Neural progenitor cell (in vitro differentiated cells): ENCODE data around the gene PDIA6.

ENCODE experiments used
- EZH2 ChIP-seq: fragments of 200-600 bp; sonication (generic); IDR thresholded peaks from 2 replicates; pipeline ENCODE4 v1.6.1; 2017; ENCODE audit warnings: antibody characterized with exemption, mild to moderate bottlenecking, moderate library complexity
- EZH2phosphoT487 ChIP-seq: fragments of 200-600 bp; sonication (generic); IDR thresholded peaks from 2 replicates; pipeline ENCODE4 v1.6.1; 2017; ENCODE audit warnings: antibody characterized with exemption
- TF ChIP-seq, protein P1 (sequence below): fragments of 200-600 bp; sonication (generic); IDR thresholded peaks from 2 replicates; pipeline ENCODE4 v1.5.1; 2017; ENCODE audit warnings: antibody characterized with exemption, mild to moderate bottlenecking

DNA sequence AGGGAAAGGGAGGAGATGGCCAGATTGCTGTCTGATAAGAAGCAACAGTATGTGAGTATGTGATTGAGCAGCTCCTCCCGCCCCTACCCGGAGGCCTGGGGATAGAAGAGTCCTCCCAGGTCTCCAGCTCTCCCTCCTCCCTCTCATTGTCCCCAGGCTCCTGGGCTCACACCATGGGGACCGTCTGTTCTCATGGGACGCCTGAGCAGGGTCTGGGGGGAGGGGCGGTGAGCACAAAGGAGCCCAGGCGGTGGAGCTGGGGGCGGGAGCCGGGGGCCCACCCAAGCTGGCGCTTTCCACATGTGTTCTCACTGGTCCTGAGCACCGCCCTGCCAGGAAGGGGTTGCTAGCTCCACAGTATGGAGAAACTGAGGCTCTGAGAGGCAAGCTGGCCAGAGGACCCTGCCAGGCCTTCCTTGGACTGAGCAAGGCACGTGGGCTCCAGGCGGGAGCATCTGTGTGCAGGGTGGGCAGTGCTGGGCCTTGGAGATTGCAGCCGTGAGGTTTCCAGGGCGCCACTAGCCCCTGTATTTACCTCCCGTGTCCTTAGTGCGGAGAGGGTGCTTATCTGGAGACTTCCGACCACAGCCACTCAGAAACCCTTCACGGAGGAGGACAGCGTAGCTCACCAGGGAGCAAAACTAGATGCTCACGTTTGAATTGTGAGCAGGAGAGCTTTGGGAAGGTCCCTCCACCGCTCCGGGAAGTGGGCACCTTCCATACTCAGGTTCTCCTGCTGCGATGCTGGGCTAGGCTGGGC is 37.4 kb downstream of the PDIA6 start:
- TF ChIP-seq, protein P1, sequence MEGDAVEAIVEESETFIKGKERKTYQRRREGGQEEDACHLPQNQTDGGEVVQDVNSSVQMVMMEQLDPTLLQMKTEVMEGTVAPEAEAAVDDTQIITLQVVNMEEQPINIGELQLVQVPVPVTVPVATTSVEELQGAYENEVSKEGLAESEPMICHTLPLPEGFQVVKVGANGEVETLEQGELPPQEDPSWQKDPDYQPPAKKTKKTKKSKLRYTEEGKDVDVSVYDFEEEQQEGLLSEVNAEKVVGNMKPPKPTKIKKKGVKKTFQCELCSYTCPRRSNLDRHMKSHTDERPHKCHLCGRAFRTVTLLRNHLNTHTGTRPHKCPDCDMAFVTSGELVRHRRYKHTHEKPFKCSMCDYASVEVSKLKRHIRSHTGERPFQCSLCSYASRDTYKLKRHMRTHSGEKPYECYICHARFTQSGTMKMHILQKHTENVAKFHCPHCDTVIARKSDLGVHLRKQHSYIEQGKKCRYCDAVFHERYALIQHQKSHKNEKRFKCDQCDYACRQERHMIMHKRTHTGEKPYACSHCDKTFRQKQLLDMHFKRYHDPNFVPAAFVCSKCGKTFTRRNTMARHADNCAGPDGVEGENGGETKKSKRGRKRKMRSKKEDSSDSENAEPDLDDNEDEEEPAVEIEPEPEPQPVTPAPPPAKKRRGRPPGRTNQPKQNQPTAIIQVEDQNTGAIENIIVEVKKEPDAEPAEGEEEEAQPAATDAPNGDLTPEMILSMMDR: no peak
- TF ChIP-seq EZH2phosphoT487: no peak
- no peak for TF ChIP-seq EZH2
